MG63 (cell line): Measurements from ENCODE around the gene NTN4. TPM values are rescaled to one million over a fixed set of nuclear protein-coding genes. Genes with fewer than 3 reads are reported as not detected.
"Not testable (repeated sequence)": the region's sequence is repeated elsewhere in the genome, so short reads cannot be mapped to it uniquely, and the experiment has no call there.

Source experiments
- DNase-seq: peaks from one replicate; pipeline ENCODE4 v3.0.0-alpha.2; 2020
- H3K27me3 ChIP-seq: fragments of 250-450 bp; sonication (Bioruptor Pico); 2 replicates; pipeline ENCODE4 v1.5.1; 2020; ENCODE audit warnings: mild to moderate bottlenecking, moderate library complexity
- H3K36me3 ChIP-seq: fragments of 250-450 bp; sonication (Bioruptor Pico); 2 replicates; pipeline ENCODE4 v1.5.1; 2020; ENCODE audit warnings: mild to moderate bottlenecking, moderate library complexity
- H3K4me3 ChIP-seq: fragments of 250-450 bp; sonication (Bioruptor Pico); 2 replicates; pipeline ENCODE4 v1.5.1; 2020; ENCODE audit warnings: mild to moderate bottlenecking, moderate library complexity
- H3K9me3 ChIP-seq: fragments of 250-450 bp; sonication (Bioruptor Pico); 2 replicates; pipeline ENCODE4 v1.5.1; 2020; ENCODE audit warnings: mild to moderate bottlenecking, moderate library complexity
- total RNA-seq: library from RNA; depleted of rRNA; stranded (reverse); fragments of >200 nt; shearing (Covaris generic); gene quantifications from 2 replicates; pipeline ENCODE4 v1.2.3, GENCODE V29; 2014; ENCODE audit warnings: low replicate concordance

Gene NTN4
- total RNA-seq, 1 experiment from 2014 or later = 43.1 TPM

- Histone ChIP-seq H3K9me3 (peaks cover 21% of the 10 kb centered on the region), H3K4me3 (no peak overlapping the region), H3K36me3 (peaks cover 37% of the 10 kb centered on the region), H3K27me3 (no peaks in the 10 kb centered on the region)
- no peak for DNase-seq
These were observed 17.2 kb downstream of the NTN4 start for GRCh38 chr12:95773320-95773719.

DNA sequence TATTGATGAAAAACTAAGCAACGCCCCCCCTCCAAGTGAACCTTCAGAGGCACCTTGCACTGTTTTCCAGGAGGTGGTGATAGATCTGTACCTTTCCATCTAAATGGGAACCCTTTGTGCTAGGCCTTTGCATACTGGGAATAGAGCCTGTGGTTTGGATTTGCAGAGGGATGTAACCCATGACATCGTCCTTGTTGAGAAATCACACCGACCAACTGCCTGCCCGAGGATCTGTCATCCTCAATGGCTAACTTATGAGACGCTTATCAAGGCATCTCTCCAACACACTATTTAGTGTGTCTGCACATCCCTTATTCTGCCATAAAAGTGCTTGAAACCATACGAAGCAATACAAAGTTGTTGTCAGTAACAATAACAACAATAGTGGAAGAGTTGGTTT is 22.9 kb downstream of the NTN4 start:
- H3K4me3 ChIP-seq = no peak overlapping the region
- H3K9me3 ChIP-seq = no peaks in the 10 kb centered on the region; the same call in 1 of the 2 replicates
- peak; percentile 31 for DNase-seq
- H3K27me3 ChIP-seq = no peaks in the 10 kb centered on the region
- H3K36me3 ChIP-seq = peaks cover 18% of the 10 kb centered on the region

DNA sequence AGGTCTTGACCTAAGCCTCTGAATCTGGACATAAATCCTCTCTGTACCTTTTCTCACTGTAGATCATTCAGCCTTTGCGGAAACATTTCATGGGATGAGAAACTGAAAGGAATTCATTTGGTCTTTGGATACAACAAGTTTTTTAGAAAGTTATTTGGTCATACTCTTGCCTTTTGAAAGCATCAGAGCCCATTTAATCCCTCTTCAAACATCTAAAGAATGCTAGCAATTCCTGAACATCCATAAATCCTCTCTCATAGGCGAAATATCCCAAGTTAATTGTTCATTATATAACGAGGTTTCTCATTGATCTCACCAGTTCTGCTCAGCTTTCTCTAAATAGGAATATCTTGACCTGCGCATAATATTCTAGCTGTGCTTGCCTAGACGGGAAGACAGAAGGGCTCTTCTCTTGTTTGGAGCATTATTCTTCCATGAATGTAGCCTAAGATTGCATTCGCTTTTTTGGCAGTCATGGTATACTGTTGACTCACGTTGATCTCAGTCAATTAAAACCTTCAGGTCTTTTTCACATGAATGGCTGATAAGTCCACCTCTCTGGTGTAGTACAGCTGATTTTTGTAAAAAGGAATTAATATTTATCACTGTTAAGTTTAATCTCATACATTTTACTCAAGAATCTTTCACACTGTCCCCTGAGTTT is 24.1 kb downstream of the NTN4 start:
- Histone ChIP-seq H3K36me3 (peaks cover 17% of the 10 kb centered on the region), H3K9me3 (no peaks in the 10 kb centered on the region), H3K27me3 (no peaks in the 10 kb centered on the region), H3K4me3 (no peak overlapping the region)
- no peak for DNase-seq

DNA sequence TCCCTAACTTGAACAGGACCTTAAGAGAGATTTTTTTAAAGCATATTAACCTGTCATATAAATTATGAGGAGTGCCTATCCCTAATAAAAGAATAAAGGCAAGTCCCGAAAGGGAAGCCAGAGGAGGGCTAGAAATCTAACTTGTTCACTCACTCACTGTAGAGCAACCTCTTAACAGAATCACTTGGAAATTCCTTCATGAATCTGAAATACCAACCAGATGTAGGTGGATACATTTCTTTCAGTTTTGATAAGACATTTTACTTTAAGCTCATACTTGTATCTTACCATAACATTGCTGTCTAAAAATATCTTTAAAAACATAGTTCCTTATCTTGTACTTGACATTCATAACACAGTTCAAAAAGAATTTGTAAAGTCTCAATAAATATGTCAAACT is 25.7 kb downstream of the NTN4 start:
- Histone ChIP-seq H3K36me3 (peaks cover 19% of the 10 kb centered on the region), H3K4me3 (no peak overlapping the region), H3K27me3 (no peaks in the 10 kb centered on the region), H3K9me3 (peaks cover 11% of the 10 kb centered on the region; the same call in 1 of the 2 replicates)
- DNase-seq = no peak

GRCh38 chr12:95763809-95764253 is 26.7 kb downstream of the NTN4 start:
- no peak overlapping the region for H3K4me3 ChIP-seq
- peak; percentile 77 for DNase-seq
- no peaks in the 10 kb centered on the region for H3K27me3 ChIP-seq
- H3K36me3 ChIP-seq = peaks cover 26% of the 10 kb centered on the region
- peaks cover 19% of the 10 kb centered on the region for H3K9me3 ChIP-seq

- Histone ChIP-seq H3K36me3 (peaks cover 24% of the 10 kb centered on the region), H3K27me3 (no peaks in the 10 kb centered on the region), H3K4me3 (no peak overlapping the region), H3K9me3 (peaks cover 21% of the 10 kb centered on the region)
- DNase-seq = no peak
These were observed 28.3 kb downstream of the NTN4 start for GRCh38 chr12:95762123-95762785.

DNA sequence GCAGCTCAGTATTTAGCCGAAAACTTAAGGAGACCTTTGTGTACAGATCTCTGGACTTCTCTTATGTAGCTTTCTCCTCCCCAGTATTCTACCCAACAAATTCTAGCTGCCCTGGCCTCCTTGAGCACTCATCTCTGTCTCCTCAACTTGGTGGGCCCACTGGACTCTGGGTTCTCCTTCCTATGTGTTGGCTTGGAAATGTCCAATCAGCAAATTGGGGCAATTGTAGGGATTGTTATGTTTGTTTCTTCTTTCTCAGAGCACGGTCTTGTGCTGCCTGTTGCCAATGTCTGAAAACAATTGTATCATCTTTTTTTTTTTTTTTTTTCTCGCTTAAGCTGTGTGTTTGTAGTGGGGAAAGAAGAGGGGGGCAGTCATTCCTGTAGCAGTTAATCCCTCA is 30.2 kb downstream of the NTN4 start:
- DNase-seq = no peak
- Histone ChIP-seq H3K9me3 (peaks cover 21% of the 10 kb centered on the region), H3K36me3 (peaks cover 30% of the 10 kb centered on the region), H3K4me3 (no peak overlapping the region), H3K27me3 (no peaks in the 10 kb centered on the region)

DNA sequence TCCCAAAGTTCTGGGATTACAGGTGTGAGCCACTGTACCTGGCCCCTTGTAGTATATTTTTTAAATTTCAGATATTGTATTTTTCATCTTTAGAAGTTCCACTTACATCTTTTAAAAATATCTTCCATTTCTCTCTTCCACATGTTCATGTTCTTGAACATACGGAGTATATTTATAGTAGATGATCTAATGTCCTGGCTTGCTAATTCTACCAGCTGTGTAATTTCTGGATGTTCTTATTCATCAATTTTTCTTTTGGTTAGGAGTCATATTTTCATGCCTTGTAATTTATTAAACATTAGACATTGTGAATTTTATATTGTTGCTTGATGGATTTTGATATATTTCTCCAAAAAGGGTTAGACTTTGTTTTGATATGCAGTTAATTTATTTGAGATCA is 30.8 kb downstream of the NTN4 start:
- no peak for DNase-seq
- Histone ChIP-seq H3K27me3 (no peaks in the 10 kb centered on the region), H3K4me3 (no peak overlapping the region), H3K9me3 (peaks cover 21% of the 10 kb centered on the region), H3K36me3 (peaks cover 32% of the 10 kb centered on the region)

GRCh38 chr12:95759039-95759438 is 31.5 kb downstream of the NTN4 start:
- DNase-seq = no peak
- Histone ChIP-seq H3K27me3 (no peaks in the 10 kb centered on the region), H3K36me3 (peaks cover 32% of the 10 kb centered on the region), H3K9me3 (peaks cover 21% of the 10 kb centered on the region), H3K4me3 (no peak overlapping the region)

DNA sequence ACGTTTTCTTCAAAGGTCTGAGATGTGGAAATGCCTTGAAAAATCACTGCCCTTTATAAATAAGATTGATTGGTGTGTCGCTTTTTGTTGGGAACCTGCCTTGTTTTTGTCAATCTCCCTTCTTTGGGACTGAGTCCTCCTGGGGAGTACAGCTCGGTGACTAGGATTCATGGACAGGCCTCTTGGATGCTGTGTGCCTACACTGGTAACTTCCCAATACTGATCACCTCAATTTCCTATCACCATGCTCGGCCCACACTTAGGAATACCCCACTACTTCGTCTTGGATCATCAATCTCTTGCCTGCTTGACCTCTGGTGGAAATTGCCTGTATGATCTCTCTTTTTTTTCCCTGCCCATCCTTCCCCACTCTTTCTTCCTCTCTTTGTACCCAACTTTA is 34.2 kb downstream of the NTN4 start:
- Histone ChIP-seq H3K4me3 (no peak overlapping the region), H3K36me3 (peaks cover 24% of the 10 kb centered on the region), H3K27me3 (no peaks in the 10 kb centered on the region), H3K9me3 (peaks cover 21% of the 10 kb centered on the region)
- no peak for DNase-seq

DNA sequence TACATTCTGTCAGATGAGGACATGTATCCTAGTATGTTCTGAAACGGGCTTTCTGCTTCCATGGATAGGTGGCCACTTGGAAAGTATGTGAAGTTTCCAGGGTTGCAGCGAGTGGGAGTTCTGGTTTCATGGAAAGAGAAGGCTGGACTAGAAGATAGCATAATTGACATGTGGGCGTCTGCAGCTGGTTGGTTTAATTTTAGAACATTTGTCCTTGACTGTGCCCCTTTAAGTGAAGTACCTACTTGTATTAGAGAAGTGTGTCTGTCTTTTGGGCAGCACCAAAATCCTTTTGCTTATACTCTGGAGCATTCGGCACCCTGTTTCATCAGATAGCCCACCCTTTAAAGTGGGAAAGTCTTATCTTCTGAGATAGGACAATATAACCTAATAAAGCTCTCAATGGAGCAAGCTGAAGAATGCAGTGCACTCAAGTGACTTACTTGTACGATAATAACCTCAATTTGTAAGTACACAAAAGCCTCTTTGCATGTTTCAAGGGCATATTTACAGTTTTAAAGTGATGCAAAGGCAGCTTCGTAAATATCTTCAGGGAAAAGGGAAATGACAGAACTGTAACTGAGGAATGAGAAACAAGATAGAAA is 35.2 kb downstream of the NTN4 start:
- peaks cover 24% of the 10 kb centered on the region for H3K36me3 ChIP-seq
- peaks cover 15% of the 10 kb centered on the region for H3K9me3 ChIP-seq
- no peak for DNase-seq
- H3K27me3 ChIP-seq = no peaks in the 10 kb centered on the region
- H3K4me3 ChIP-seq = no peak overlapping the region

GRCh38 chr12:95746062-95746461 is 44.5 kb downstream of the NTN4 start:
- not testable (repeated sequence) for DNase-seq, H3K27me3 ChIP-seq, H3K9me3 ChIP-seq, H3K4me3 ChIP-seq
- H3K36me3 ChIP-seq = peaks cover 20% of the 10 kb centered on the region

DNA sequence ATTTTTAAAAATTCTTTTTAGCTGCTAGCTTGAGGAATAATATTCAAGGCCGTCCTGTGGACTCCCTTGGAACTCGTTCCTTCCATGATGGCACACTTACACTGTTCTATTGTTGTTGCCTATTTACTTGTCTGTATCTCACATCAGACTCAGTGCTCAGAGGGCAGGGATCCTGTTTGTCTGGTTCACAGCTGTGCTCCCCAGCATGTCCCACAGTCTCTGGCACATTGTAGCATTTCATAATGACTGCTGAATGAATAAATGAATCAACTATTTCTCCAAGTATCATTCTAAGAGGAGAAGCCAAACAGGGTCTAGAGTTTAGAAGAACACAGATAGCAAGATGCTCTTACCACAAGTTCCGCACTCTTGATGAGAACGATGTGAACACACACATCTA is 48.0 kb downstream of the NTN4 start:
- no peak for DNase-seq
- peaks cover 20% of the 10 kb centered on the region for H3K36me3 ChIP-seq

GRCh38 chr12:95741635-95742034 is 48.9 kb downstream of the NTN4 start:
- DNase-seq = no peak
- Histone ChIP-seq H3K9me3 (peaks cover 7% of the 10 kb centered on the region), H3K36me3 (peaks cover 13% of the 10 kb centered on the region), H3K27me3 (no peaks in the 10 kb centered on the region), H3K4me3 (no peak overlapping the region)

More for the DNA sequence above, 48.0 kb downstream of the NTN4 start:
- Histone ChIP-seq H3K9me3 (peaks cover 9% of the 10 kb centered on the region), H3K4me3 (no peak overlapping the region), H3K27me3 (no peaks in the 10 kb centered on the region)

DNA sequence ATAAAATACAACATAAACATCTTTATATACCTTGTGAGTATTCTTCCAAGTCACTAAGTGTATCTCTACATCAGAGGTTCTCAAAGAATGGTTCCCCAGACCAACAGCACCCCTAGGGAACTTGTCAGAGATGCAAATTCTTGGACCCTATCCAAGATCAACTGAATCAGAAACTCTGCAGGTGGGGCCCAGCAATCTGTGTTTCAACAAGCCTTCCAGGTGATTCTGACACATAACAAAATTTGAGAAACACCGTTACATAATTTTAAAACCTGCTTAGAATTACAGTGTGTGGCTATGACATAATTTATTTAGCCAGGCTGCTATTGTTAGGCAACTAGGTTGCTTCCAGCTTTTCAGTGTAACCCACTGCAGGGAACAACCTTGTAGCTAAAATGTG is 49.8 kb downstream of the NTN4 start:
- no peak overlapping the region for H3K4me3 ChIP-seq
- H3K9me3 ChIP-seq = peaks cover 3% of the 10 kb centered on the region
- H3K27me3 ChIP-seq = no peaks in the 10 kb centered on the region
- peaks cover 7% of the 10 kb centered on the region for H3K36me3 ChIP-seq
- DNase-seq = no peak

- H3K36me3 ChIP-seq = peaks cover 2% of the 10 kb centered on the region
- no peaks in the 10 kb centered on the region for H3K27me3 ChIP-seq
- no peak for DNase-seq
- H3K9me3 ChIP-seq = no peaks in the 10 kb centered on the region
- H3K4me3 ChIP-seq = no peak overlapping the region
These were observed 50.8 kb downstream of the NTN4 start for GRCh38 chr12:95739561-95740313.

DNA sequence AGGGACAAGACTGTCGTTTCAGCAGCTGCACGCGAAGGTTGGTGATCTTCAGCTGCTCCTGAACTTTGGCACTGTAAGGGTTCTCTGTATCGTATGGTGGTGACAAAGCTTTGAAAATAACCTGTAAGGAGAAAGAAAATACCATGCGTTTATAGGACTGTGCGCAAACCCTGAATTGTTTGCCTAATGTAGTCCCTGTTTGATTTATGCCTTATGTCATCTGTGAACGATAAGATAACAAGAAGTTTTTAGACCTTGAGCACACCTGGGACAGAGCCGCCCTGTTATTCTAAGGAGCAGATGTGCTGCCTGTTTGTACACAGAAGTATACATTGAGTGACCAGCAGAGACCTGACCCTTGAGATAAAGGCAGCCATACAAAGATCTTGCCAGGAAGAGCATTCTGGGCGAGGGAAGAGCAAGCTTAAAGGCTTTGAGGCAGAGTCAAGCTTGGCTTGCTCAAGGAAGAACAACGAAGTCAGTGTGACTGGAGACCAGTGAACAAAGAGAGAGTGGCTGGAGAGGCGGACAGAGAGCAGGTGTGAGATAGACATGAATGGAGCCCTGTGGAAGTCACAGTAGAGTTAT is 52.4 kb downstream of the NTN4 start:
- Histone ChIP-seq H3K27me3 (no peaks in the 10 kb centered on the region), H3K9me3 (no peaks in the 10 kb centered on the region), H3K4me3 (no peak overlapping the region), H3K36me3 (peaks cover 2% of the 10 kb centered on the region)
- DNase-seq = no peak
